22Rv1 (cell line): ENCODE measurements around the gene CFD.

ENCODE experiments used
- CTCF ChIP-seq: fragments of 450-650 bp; IDR thresholded peaks from 2 replicates; pipeline ENCODE4 v1.5.1; 2017; ENCODE audit warnings: mild to moderate bottlenecking
- ZFX ChIP-seq: fragments of 450-650 bp; IDR thresholded peaks from 2 replicates; pipeline ENCODE4 v1.6.1; 2017; ENCODE audit warnings: antibody characterized with exemption, borderline replicate concordance

- TF ChIP-seq CTCF (no peak), ZFX (no peak)
These were observed 53.0 kb downstream of the CFD start for GRCh38 chr19:912181-913079.
